GM21390 (cell line): ENCODE measurements around the gene CEP72.
"Not testable (repeated sequence)": the region's sequence is repeated elsewhere in the genome, so short reads cannot be mapped to it uniquely, and the experiment has no call there.

ENCODE experiments used
- ATAC-seq: cut with Tn5 transposase; IDR thresholded peaks from one replicate; pipeline ENCODE4 v1.9.1; 2021; ENCODE audit not compliant: unreplicated experiment

Gene CEP72

GRCh38 chr5:669111-669841 is 57.1 kb downstream of the CEP72 start:
- ATAC-seq: no peak

GRCh38 chr5:669842-670395 is 57.8 kb downstream of the CEP72 start:
- ATAC-seq: no peak

- no peak for ATAC-seq
These were observed 58.5 kb downstream of the CEP72 start for GRCh38 chr5:670396-671270.

GRCh38 chr5:671459-672328 is 59.6 kb downstream of the CEP72 start:
- no peak for ATAC-seq

- ATAC-seq: no peak
These were observed 60.4 kb downstream of the CEP72 start for GRCh38 chr5:672329-673160.

- no peak for ATAC-seq
These were observed 61.2 kb downstream of the CEP72 start for GRCh38 chr5:673161-673830.

- ATAC-seq: no peak
These were observed 61.9 kb downstream of the CEP72 start for GRCh38 chr5:673831-674629.

- ATAC-seq: no peak
These were observed 62.5 kb downstream of the CEP72 start for GRCh38 chr5:674630-675011.

- no peak for ATAC-seq
These were observed 63.2 kb downstream of the CEP72 start for GRCh38 chr5:675111-675870.

GRCh38 chr5:675871-676698 is 63.9 kb downstream of the CEP72 start:
- no peak for ATAC-seq

- no peak for ATAC-seq
These were observed 64.5 kb downstream of the CEP72 start for GRCh38 chr5:676699-677076.

- no peak for ATAC-seq
These were observed 65.3 kb downstream of the CEP72 start for GRCh38 chr5:677131-678101.

GRCh38 chr5:678521-678920 is 66.4 kb downstream of the CEP72 start:
- not testable (repeated sequence) for ATAC-seq

- not testable (repeated sequence) for ATAC-seq
These were observed 67.2 kb downstream of the CEP72 start for GRCh38 chr5:679166-679895.

- ATAC-seq: not testable (repeated sequence)
These were observed 68.1 kb downstream of the CEP72 start for GRCh38 chr5:680118-680795.
